Renal cortical epithelial cell (primary cell): ENCODE measurements around the gene TIGIT. TPM values are rescaled to one million over a fixed set of nuclear protein-coding genes. Genes with fewer than 3 reads are reported as not detected.
"Not testable (repeated sequence)": the region's sequence is repeated elsewhere in the genome, so short reads cannot be mapped to it uniquely, and the experiment has no call there.

Experiments
- DNase-seq: peaks from one replicate; pipeline ENCODE4 v3.0.0-alpha.2; 2011; ENCODE audit warnings: low read depth
- total RNA-seq: library from RNA; depleted of rRNA; stranded (reverse); fragments of >200 nt; gene quantifications from 2 replicates; pipeline ENCODE4 v1.2.3, GENCODE V29; 2014

TIGIT gene
- not detected in 2 replicates for total RNA-seq

DNA sequence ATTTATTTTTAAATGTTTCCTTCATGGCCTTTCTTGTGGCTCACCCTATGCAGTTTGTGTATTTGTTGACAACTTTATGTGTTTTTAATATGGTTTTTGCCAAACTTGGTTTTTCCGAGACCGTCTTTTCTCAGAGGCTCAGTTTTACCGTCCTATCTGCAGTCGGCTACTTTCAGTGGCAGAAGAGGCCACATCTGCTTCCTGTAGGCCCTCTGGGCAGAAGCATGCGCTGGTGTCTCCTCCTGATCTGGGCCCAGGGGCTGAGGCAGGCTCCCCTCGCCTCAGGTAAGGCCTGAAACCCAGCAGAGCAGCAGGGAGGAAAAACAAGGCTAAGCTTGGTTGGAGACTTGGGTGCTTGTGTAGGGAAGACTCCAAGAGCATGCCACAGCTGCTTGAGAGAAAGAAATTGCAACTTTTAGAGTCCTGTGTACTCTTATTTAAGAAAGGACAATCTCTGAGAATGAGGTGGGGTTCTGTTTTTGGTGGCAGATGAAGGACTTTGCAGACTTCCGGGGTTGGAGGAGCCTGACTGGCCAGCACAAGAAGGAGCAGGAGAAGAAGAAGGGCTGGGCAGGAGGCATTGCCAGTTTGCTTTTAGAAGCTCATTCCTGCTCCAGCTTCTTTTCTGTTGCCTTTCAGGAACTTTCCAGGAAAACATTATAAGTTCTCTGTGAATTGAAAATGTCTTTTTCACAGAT lies at the start of gene TIGIT:
Gene TIGIT (plus strand): TSS at position 191 of the 698 bp plus-strand sequence. CDS start 34 bp downstream, at position 225.
- no peak for DNase-seq

GRCh38 chr3:114252954-114253353 lies 40.9 kb upstream of the TIGIT start:
- DNase-seq, result no peak

DNA sequence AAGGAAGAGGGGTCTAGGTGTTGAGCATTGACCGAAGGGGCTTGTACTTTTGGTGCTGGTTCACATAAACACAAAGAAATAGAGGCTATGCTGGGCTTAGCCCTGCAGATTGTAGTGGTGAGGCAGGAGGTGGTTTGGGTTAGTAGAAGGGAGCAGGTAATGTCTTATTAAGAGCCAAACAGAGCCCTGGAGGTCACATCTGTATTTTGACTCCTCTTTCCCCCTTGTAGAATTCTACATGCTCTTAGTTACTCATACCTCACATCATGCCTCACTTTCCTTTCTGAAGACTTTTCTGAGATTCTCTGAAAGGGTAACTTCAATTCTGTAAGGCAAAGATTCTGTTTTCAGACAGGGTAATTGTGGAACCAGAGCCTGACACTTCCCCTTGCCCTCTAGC lies 40.3 kb upstream of the TIGIT start:
- no peak for DNase-seq

GRCh38 chr3:114259566-114259965 lies 34.3 kb upstream of the TIGIT start:
- DNase-seq, result no peak

DNA sequence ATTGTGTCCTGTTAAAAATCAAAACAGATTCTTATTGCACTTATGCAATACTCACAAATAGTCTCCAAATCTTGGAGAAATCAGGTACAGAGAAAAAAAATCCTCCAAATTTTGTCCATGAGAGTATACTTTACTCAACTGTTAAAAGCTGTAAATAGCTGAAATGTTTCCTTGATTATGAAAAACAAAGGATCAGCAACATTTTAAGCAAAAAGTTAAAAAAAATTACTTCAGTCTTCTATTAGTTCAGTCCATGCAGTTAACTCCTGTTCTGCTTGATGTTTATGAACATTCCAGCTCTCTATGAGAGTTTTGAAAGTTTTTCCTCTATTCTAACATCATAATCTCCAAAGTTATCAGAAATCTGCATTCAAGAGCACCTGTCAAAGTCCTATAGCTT lies 33.7 kb upstream of the TIGIT start:
- DNase-seq, result no peak

GRCh38 chr3:114270019-114270418 lies 23.8 kb upstream of the TIGIT start:
- no peak for DNase-seq

DNA sequence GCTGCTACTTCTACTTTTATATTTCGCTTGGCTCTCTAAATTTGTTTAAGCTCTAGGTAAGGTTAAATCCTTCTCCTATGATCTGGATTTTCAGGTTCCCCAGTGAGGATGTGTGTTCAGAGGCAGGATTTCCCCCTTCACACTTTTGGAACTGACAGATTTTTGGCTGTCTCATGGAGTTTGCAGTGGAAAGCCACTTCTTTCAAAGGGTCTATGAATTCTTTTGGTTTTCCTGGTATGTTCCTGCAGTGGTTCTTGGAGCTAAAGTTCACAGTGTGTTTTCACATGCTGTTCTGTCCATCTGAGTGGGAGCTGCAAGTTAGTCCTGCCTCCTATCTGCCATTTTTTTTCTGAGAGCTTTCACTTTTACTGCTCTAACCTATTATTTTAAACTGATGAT lies 21.6 kb upstream of the TIGIT start:
- peak; percentile 1 for DNase-seq

DNA sequence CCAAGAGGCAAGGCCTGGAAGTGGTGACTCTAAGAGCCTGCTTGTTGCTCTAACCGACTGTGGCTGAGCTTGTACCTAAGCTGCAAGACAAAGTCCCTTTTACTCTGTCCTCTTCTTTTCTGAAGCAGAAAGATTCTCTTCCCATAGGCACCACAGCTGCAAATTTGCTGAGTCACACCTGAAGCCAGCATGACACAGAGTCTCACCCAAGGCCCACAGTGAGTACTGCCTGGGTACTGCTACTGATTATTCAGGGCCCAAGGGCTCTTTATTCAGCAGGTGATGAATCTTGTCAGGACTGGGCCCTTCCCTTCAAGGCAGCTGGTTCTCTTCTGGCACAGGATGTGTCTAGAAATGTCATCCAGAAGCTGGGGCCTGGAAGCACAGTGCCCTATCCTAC lies 18.9 kb upstream of the TIGIT start:
- peak; percentile 56 for DNase-seq

- DNase-seq, result not testable (repeated sequence)
Measured at GRCh38 chr3:114276856-114277255, 17.0 kb upstream of the TIGIT start.

- no peak for DNase-seq
Measured at GRCh38 chr3:114284644-114285043, 9.2 kb upstream of the TIGIT start.

DNA sequence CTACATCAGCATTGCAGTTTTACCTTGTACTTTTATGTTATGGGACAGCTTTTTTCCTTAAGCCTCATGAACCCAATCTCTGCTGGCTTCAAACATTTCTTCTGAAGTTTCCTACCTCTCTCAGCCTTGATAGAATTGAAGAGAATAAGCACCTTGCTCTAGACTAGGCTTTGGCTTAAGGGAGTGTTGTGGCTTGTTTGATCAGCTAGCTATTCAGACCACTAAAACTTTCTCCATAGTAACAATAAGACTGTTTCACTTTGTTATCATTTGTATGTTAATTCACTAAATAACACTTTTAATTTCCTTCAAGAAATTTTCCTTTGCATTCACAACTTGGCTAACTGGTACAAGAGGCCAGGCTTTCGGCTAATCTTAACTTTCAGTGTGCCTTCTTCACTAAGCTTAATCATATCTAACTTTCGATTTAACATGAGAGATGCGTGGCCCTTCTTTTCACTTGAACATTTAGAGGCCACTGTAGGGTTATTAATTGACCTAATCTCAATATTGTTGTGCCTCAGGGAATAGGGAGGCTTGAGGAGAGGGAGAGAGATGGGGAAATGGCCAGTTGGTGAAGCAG lies 8.1 kb upstream of the TIGIT start:
- DNase-seq, result no peak

DNA sequence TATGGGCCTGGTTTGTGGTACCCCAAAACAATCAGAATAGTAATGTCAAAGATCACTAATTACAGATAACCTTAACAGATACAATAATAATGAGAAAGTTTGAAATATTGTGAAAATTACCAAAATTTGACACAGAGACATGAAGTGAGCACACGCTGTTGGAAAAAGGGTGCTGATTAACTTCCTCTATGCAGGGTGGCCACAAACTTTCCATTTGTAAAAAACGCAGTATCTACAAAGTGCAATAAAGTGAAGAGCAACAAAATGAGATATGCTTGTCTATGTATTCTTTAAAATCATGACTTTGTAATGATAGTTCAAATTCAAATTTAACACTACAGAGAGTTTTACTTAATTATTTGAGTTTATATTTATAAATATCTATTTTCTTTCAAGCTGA lies 7.6 kb upstream of the TIGIT start:
- DNase-seq, result no peak

DNA sequence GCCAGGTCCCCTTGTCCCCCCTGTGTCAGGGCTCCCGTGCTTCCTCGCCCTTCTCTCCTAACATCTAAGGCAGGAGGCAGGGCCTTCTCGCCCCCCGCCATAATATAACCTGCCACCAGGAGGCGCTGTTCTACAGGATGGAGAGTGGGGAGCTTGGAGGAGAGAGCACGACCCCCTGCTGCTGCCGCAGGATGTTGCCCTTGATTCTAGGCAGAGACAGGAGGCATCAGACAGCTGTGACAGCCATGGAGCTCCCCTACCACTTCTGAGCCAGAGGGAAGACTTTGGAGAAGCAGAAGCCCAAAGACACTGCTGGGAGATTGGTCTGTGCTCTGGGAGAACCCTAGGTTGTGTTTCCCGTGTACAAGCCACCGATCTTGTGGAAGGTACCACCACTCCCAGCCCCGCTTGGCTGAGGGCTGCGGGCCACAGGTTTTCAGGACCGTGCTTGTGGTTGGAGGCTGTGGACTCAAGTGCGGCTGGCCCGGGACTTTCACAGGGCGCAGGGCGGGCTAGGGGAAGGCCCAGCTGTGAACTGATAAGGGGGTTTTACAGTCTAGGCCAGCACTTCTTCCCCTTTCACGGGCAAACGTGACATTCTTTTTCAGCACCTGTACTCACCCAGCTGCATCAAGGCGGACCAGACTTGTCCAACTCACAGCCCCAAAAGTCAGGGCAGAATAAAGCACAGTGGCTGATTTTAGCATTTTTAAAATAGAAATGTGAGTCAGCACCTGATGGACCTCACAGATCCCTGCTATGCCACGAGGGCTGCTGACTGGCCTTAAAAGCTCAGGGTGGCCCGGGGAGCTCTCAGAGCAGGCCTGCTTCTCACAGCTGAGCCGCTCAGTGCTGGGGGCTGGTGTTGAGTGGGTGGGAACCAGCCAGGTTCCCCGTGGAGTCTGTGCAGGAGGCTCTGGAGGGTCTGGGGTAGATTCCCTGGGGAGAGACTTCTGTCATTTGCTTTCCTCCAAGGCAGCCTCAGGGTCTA lies 2.6 kb upstream of the TIGIT start:
- peak; percentile 18 for DNase-seq

DNA sequence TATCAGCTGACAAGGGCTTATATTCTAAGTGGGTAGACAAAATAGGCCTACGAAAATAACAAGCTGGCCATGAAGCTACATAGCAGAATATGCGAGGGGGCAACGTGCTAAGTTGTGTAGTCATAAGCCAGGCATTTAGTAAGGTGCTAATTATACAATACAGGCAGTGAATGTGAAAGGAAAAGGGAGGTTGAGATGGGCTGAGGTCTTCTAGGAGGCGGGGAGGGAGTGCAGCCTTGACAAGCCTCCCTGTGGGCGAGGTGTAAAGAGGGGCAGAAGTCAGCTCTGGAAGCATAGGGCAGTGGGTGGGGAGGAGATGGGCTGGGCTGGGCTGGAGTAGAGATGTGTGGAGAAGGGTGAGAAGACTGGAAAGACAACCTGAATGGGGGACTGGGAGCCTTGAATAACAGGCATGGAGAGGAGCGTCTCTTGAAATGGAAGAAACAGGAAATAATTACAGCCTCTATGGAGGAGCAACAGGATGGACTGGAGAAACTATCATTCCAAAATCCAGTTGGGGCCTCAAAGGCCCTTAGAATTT lies 1.2 kb downstream of the TIGIT start:
- DNase-seq, result no peak

DNA sequence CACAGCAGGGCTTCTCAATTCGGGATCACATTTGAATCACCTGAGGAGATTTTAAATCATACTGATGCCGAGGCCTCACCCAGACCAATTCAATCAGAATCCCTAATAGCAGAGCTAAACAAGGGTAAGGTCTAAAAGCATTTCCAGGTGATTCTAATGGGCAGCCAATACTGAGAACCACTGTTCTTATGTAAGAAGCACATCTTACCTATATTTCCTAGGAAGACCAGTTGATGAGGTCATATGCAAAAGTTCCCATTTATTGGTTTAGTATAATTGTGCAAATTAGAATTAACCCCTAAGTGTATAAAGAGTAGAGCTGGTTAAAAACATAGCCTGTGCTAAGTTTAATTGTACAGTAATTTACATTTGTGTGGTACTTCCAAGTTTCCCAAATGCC lies 2.1 kb downstream of the TIGIT start:
- DNase-seq, result no peak

DNA sequence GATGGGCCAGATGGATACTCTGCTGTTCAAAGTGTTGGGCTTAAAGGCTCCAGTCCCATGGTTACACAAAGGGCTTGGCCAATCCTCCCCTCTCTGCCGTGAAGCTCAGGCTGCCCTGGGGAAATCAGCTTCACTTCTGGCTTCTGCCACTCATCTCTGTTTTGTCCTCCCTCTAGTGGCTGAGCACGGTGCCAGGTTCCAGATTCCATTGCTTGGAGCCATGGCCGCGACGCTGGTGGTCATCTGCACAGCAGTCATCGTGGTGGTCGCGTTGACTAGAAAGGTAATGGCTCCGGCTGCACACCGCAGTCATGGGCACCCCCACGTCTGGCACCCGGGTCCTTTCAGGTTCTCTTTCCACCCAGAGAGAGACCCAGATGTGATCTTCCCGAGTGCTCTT lies 5.6 kb downstream of the TIGIT start:
- DNase-seq, result peak; percentile 18

- no peak for DNase-seq
Measured at GRCh38 chr3:114299941-114300624, 6.3 kb downstream of the TIGIT start.

- DNase-seq, result no peak
Measured at GRCh38 chr3:114307222-114307830, 13.5 kb downstream of the TIGIT start.

- DNase-seq, result no peak
Measured at GRCh38 chr3:114307832-114308231, 14.0 kb downstream of the TIGIT start.

DNA sequence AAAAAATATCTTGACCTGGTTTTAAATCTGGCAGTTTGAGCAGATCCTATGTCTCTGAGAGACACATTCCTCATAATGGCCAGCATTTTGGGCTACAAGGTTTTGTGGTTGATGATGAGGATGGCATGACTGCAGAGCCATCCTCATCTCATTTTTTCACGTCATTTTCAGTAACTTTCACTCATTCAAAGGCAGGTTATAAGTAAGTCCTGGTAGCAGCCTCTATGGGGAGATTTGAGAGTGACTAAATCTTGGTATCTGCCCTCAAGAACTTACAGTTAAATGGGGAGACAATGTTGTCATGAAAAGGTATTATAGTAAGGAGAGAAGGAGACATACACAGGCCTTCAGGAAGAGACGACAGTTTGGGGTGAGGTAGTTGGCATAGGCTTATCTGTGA lies 14.5 kb downstream of the TIGIT start:
- no peak for DNase-seq

GRCh38 chr3:114308830-114309229 lies 15.0 kb downstream of the TIGIT start:
- DNase-seq, result no peak
